Mesangial cell (primary cell): Measurements from ENCODE around the gene CLEC4G. TPM values are rescaled to one million over a fixed set of nuclear protein-coding genes. Genes with fewer than 3 reads are reported as not detected.

ENCODE experiments used
- total RNA-seq: library from RNA; depleted of rRNA; stranded (reverse); fragments of >200 nt; gene quantifications from 2 replicates; pipeline ENCODE4 v1.2.3, GENCODE V29; 2015

The CLEC4G gene, protein sequence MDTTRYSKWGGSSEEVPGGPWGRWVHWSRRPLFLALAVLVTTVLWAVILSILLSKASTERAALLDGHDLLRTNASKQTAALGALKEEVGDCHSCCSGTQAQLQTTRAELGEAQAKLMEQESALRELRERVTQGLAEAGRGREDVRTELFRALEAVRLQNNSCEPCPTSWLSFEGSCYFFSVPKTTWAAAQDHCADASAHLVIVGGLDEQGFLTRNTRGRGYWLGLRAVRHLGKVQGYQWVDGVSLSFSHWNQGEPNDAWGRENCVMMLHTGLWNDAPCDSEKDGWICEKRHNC
- total RNA-seq: not detected in 2 replicates

DNA sequence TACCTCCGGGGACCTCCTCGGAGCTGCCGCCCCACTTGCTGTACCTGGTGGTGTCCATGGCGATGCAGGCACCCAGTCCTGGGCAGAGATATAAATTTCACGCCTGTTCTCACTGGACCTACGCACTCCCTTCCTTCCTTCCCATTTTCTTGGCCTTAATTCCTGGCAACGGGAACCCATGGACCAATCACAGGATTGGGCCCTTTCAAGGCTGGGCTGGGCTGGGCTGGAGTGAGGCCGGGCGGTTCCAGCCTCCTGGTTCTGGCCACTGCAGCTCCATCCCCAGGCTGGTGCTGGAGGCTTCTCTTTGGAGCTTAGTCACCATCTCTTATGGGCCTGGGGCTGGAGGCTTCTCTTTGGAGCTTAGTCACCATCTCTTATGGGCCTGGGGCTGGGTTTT lies at the start of gene CLEC4G:
Gene CLEC4G, minus strand, starts transcription at position 66 of the 400 bp plus-strand sequence. Its CDS starts 8 bp downstream, at position 58.

DNA sequence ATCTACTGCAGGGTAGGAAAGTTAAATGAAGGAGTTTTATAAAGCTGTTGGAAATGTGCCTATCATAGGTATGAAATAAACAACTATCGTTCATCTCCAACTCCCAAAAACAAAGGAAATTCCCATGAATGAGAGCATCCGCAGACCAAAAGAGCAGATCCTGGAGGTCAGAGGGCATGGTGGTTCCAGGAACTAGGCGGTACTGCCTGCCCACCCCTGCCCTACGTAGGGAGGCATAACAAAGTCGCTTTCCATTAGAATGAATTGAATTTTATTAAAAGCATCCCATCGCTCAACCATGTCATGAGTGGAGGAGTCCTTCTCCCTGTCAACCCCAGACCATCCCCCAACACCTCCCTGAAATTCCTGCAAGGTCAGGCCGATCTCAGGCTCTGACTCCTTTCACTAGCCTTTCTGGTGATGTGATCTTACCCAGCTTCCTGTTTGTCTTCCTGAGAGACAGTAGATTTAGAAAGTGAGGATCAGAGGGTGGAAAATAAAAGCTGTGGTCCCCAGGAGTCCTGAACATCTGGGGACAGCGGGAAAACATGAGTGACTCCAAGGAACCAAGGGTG lies 30.9 kb upstream of the CLEC4G start, which contains the start of gene CLEC4M:
Gene CLEC4M, plus strand, starts transcription at position 525 of the 575 bp plus-strand sequence. Its CDS starts 24 bp downstream, at position 549.

DNA sequence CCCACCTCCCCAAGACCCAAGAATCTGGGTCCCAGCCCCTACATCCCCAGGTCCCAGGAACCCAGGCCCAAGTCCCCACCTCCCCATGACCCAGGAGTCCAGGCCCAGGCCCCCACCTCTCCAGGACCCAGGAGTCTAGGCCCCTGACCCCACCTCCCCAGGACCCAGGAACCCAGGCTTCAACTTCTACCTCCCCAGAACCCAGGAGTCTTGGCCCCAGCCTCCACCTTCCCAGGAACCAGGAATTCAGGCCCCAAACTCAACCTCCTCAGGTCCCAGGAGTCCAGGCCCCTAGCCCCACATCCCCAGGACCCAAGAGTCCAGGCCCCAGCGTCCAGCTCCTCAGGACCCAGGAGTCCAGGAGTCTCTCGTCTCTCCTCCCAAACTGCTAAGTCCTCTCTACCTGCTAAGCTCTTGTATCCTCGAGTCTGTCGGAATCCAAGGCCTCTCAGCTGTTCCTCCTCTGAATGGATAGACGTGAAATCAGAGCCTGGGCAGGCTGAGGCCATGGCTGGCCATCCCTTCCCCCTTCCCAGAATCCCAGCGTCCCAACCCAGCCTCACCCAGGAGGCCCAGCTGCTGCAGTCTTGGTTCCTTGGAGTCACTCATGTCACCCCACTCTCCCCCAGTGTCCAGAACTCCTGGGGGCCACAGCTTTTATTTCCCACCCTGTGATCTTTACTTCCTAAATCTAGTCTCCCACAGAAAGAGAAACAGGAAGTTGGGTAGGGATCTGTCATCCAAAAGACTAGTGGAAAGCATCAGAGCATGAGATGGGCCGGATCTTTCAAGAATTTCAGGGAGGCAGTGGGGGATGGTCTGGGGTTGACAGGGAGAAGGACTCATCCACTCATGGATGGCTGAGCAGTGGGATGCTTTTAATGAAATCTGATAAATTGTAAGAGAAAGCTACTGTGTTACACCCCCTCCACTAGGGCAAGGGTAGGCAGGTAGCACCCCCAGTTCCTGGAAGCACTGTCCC lies 15.3 kb upstream of the CLEC4G start, which contains the start of gene CD209:
Gene CD209, minus strand, starts transcription at position 632 of the 982 bp plus-strand sequence. Its CDS starts 23 bp downstream, at position 609.

DNA sequence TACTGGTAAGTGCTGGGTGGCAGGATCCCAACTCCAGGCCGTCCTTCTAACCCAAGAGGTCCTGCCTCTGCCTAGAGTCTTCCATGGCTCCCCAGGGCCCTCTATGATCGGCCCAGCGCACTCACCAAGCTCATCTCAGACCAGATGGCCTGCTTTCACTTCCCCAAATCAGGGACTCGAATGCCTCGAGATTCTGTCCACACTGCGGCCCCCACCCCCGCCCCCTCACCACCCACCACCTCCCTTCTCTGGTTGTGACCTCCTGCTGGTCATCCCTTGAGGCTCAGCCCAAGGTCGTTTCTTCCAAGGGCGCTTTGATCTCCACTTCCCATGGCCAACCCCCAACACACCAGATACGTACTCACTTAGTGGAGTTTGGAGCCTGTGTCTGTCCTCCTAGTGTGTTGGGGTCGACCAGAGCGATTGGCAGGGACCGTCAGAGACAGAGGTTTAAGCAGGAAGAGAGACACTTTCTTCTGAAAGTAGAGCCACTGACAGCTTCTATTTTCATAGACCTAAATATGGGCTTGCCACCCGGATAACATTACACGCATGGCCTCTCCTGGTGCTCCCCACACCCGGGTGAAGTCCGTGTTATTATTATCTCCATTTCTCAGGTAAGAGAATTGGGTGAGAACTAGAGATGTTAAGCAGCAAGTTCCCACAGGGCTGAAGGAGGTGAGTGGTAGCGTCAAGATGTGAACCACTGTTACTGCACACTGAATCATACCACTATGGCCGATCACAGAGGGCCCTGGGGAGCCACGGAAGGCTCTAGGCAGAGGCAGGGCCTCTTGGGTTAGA lies 30.1 kb downstream of the CLEC4G start, which contains the start of gene FCER2:
Gene FCER2, minus strand, starts transcription at position 478 of the 804 bp plus-strand sequence. CDS start 2,371 bp downstream, outside the sequence.

DNA sequence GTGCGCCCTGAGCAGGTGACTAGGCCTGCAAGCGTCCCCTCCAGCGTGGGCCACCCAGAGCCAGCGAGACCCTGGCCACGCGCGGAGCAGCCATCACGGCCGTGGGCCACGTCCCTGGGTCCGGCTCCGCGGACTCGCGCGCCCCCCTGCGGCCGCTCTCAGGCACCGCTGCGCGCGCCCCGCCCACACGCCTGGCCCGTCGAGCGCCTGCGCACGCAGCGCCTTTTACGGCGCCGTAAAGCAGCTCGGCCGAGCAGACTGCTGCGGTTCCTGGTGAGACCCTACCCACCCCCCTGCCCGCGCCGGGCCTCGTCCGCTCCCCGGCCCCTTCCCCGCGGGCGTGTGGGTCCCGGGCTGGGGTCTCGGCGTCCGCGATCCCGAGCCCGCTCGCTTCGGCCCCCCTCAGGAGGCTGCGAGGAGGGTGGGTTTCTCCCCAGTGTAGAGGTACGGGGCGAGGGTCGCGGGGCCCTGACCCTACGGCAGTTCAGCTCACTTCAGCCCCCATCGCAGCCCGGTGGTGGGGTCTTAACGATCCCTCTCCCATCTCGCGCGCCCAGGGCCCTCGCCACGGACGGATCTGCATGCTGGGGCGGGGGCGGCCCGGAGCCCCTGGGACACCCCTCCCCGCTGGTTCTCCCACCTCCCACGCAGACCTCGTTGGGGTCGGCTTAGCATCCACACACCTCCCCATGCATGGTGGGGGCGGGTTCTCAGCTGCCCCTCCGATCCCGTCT lies 51.1 kb downstream of the CLEC4G start, which contains the start of gene TRAPPC5:
Gene TRAPPC5, plus strand, starts transcription at position 228 of the 734 bp plus-strand sequence. CDS start 1,421 bp downstream, outside the sequence.

Other genes with a start within 250 kb of the CLEC4G start
- 3.9 and 9.5 TPM in 2 replicates for gene PEX11G, start 243.1 kb downstream of the CLEC4G start, total RNA-seq
- 48.2 and 95.7 TPM in 2 replicates for gene ZNF358, start 216.0 kb downstream of the CLEC4G start, total RNA-seq
- 7.9 and 12.4 TPM in 2 replicates for gene MCOLN1, start 209.5 kb downstream of the CLEC4G start, total RNA-seq
- 119 and 204 TPM in 2 replicates for gene PNPLA6, start 196.4 kb downstream of the CLEC4G start, total RNA-seq
- gene CAMSAP3, start 136.2 kb downstream of the CLEC4G start, total RNA-seq: 2.3 and 3.8 TPM in 2 replicates
- 43.3 and 61.1 TPM in 2 replicates for gene XAB2, start 102.6 kb downstream of the CLEC4G start, total RNA-seq
- 14.0 and 27.0 TPM in 2 replicates for gene PET100, start 102.3 kb downstream of the CLEC4G start, total RNA-seq
- 1.4 TPM in 1 of 2 replicates, not detected in the other for gene PCP2, start 98.4 kb downstream of the CLEC4G start, total RNA-seq
- 37.0 and 76.3 TPM in 2 replicates for gene STXBP2, start 95.0 kb downstream of the CLEC4G start, total RNA-seq
- not detected in 2 replicates for gene RETN, start 63.1 kb downstream of the CLEC4G start, total RNA-seq
- gene MCEMP1, start 55.0 kb downstream of the CLEC4G start, total RNA-seq: not detected in 2 replicates
- 114 and 143 TPM in 2 replicates for gene TRAPPC5, start 51.3 kb downstream of the CLEC4G start, total RNA-seq
- gene FCER2, start 30.0 kb downstream of the CLEC4G start, total RNA-seq: not detected in 2 replicates
- not detected in 2 replicates for gene CD209, start 15.4 kb upstream of the CLEC4G start, total RNA-seq
- gene CLEC4M, start 31.1 kb upstream of the CLEC4G start, total RNA-seq: not detected in 2 replicates
- 10.4 and 17.5 TPM in 2 replicates for gene EVI5L, start 98.1 kb upstream of the CLEC4G start, total RNA-seq
- 0.65 and 1.0 TPM in 2 replicates for gene PRR36, start 142.3 kb upstream of the CLEC4G start, total RNA-seq
- 12.9 and 24.2 TPM in 2 replicates for gene LRRC8E, start 156.4 kb upstream of the CLEC4G start, total RNA-seq
- gene MAP2K7, start 171.8 kb upstream of the CLEC4G start, total RNA-seq: 11.7 and 17.7 TPM in 2 replicates
- gene TGFBR3L, start 182.7 kb upstream of the CLEC4G start, total RNA-seq: 1.8 and 4.4 TPM in 2 replicates
- 24.3 and 38.7 TPM in 2 replicates for gene SNAPC2, start 188.2 kb upstream of the CLEC4G start, total RNA-seq
- 11.9 and 35.4 TPM in 2 replicates for gene CTXN1, start 194.0 kb upstream of the CLEC4G start, total RNA-seq
- gene TIMM44, start 211.6 kb upstream of the CLEC4G start, total RNA-seq: 55.8 and 76.6 TPM in 2 replicates